ENCODE results near the gene MNDA. TPM values are rescaled to one million over a fixed set of nuclear protein-coding genes. Genes with fewer than 3 reads are reported as not detected.

MNDA gene
- total and polyA plus RNA-seq, 4 donors = 8.5 to 108 (median 26.1) TPM

GRCh38 chr1:158798531-158798930 is 32.6 kb upstream of the MNDA start:
- no peak overlapping the region for H3K27ac ChIP-seq (ENCODE audit: low read depth in 1 of 2, low read length in 1 of 2)
- ATAC-seq (ENCODE audit: insufficient read depth, low FRiP score) (no peak), DNase-seq (no peak)
- no peaks in the 10 kb centered on the region for H3K9me3 ChIP-seq (ENCODE audit: control insufficient read depth in 4 of 4, insufficient read depth in 3 of 4, low read length in 3 of 4)
- WGBS, 2 donors = 74 to 83% methylated on average over 3 of the region's 3 CpGs
- TF ChIP-seq, protein P1, sequence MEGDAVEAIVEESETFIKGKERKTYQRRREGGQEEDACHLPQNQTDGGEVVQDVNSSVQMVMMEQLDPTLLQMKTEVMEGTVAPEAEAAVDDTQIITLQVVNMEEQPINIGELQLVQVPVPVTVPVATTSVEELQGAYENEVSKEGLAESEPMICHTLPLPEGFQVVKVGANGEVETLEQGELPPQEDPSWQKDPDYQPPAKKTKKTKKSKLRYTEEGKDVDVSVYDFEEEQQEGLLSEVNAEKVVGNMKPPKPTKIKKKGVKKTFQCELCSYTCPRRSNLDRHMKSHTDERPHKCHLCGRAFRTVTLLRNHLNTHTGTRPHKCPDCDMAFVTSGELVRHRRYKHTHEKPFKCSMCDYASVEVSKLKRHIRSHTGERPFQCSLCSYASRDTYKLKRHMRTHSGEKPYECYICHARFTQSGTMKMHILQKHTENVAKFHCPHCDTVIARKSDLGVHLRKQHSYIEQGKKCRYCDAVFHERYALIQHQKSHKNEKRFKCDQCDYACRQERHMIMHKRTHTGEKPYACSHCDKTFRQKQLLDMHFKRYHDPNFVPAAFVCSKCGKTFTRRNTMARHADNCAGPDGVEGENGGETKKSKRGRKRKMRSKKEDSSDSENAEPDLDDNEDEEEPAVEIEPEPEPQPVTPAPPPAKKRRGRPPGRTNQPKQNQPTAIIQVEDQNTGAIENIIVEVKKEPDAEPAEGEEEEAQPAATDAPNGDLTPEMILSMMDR (IDR thresholded peaks at IDR 0.05; ENCODE audit: control extremely low read depth, extremely low read depth) = no peak
- H3K4me3 ChIP-seq = no peak overlapping the region
- no peak overlapping the region for H3K9ac ChIP-seq (ENCODE audit: insufficient read depth in 1 of 2, low read length in 2 of 2)
- no peaks in the 10 kb centered on the region for H3K36me3 ChIP-seq (ENCODE audit: control insufficient read depth in 4 of 4, insufficient read depth in 4 of 4, low read length in 4 of 4)
- H3K27me3 ChIP-seq (ENCODE audit: control insufficient read depth in 3 of 3, insufficient read depth in 3 of 3, low read length in 2 of 3) = no peaks in the 10 kb centered on the region
- no peaks in the 10 kb centered on the region for H3K4me1 ChIP-seq (ENCODE audit: control insufficient read depth in 5 of 5, insufficient read depth in 5 of 5, low read length in 5 of 5)

DNA sequence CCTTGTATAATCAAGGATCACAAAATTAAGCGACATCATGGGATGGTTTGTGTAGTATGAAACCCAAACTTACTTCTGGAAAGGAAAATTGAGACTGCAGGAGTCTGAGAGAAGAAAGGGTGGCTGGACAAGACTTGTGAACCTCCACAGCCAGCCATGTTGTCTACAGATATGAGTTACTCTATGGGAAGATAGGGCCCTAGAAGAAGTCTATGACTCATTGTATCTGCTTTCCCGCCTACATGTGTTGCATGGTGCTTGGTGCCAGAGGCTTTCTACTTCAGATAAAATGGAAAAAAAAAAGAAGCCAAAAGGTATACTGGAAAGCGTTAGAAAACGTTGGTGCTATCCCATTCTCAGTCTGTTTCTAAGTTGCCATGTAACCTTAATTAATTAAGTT is 31.5 kb upstream of the MNDA start:
- Histone ChIP-seq H3K36me3 (ENCODE audit: control insufficient read depth in 4 of 4, insufficient read depth in 4 of 4, low read length in 4 of 4) (no peaks in the 10 kb centered on the region), H3K9ac (ENCODE audit: insufficient read depth in 1 of 2, low read length in 2 of 2) (no peak overlapping the region), H3K9me3 (ENCODE audit: control insufficient read depth in 4 of 4, insufficient read depth in 3 of 4, low read length in 3 of 4) (no peaks in the 10 kb centered on the region), H3K27ac (ENCODE audit: low read depth in 1 of 2, low read length in 1 of 2) (no peak overlapping the region), H3K27me3 (ENCODE audit: control insufficient read depth in 3 of 3, insufficient read depth in 3 of 3, low read length in 2 of 3) (no peaks in the 10 kb centered on the region), H3K4me1 (ENCODE audit: control insufficient read depth in 5 of 5, insufficient read depth in 5 of 5, low read length in 5 of 5) (no peaks in the 10 kb centered on the region), H3K4me3 (no peak overlapping the region)
- TF ChIP-seq, protein P1 (IDR thresholded peaks at IDR 0.05; ENCODE audit: control extremely low read depth, extremely low read depth) = no peak
- DNase-seq (no peak), ATAC-seq (ENCODE audit: insufficient read depth, low FRiP score) (no peak)
- WGBS, 2 donors = 82 to 86% methylated on average over 4 of the region's 4 CpGs

DNA sequence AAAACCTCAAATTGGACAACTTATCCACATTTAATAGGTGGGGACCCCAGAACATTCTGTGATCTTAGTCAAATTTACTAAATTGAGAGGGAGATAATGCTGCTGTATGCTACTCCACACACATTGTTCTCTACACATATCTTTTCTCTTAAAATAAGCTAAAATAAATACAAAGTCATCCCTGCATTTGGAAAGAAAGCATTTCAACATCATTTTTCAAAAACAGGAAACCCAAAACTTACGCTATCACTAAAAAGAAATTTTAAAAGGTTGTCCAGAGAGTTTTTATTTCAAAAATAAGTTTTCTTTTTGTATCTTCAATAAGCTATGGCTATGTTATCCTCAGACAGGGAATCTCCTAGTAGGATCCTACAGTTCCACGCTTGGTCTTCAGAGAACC is 30.6 kb upstream of the MNDA start:
- no peaks in the 10 kb centered on the region for H3K4me1 ChIP-seq (ENCODE audit: control insufficient read depth in 5 of 5, insufficient read depth in 5 of 5, low read length in 5 of 5)
- WGBS, 2 donors = 50 to 73% methylated on average over 2 of the region's 2 CpGs
- no peak overlapping the region for H3K9ac ChIP-seq (ENCODE audit: insufficient read depth in 1 of 2, low read length in 2 of 2)
- DNase-seq (no peak), ATAC-seq (ENCODE audit: insufficient read depth, low FRiP score) (no peak)
- TF ChIP-seq, protein P1 (IDR thresholded peaks at IDR 0.05; ENCODE audit: control extremely low read depth, extremely low read depth) = no peak
- H3K9me3 ChIP-seq (ENCODE audit: control insufficient read depth in 4 of 4, insufficient read depth in 3 of 4, low read length in 3 of 4) = no peaks in the 10 kb centered on the region
- no peak overlapping the region for H3K27ac ChIP-seq (ENCODE audit: low read depth in 1 of 2, low read length in 1 of 2)
- H3K4me3 ChIP-seq = no peak overlapping the region
- no peaks in the 10 kb centered on the region for H3K36me3 ChIP-seq (ENCODE audit: control insufficient read depth in 4 of 4, insufficient read depth in 4 of 4, low read length in 4 of 4)
- H3K27me3 ChIP-seq (ENCODE audit: control insufficient read depth in 3 of 3, insufficient read depth in 3 of 3, low read length in 2 of 3) = no peaks in the 10 kb centered on the region

GRCh38 chr1:158801396-158801795 is 29.8 kb upstream of the MNDA start:
- ATAC-seq (ENCODE audit: insufficient read depth, low FRiP score) (no peak), DNase-seq (no peak)
- no peaks in the 10 kb centered on the region for H3K4me1 ChIP-seq (ENCODE audit: control insufficient read depth in 5 of 5, insufficient read depth in 5 of 5, low read length in 5 of 5)
- H3K27me3 ChIP-seq (ENCODE audit: control insufficient read depth in 3 of 3, insufficient read depth in 3 of 3, low read length in 2 of 3) = no peaks in the 10 kb centered on the region
- no peak overlapping the region for H3K27ac ChIP-seq (ENCODE audit: low read depth in 1 of 2, low read length in 1 of 2)
- no peaks in the 10 kb centered on the region for H3K9me3 ChIP-seq (ENCODE audit: control insufficient read depth in 4 of 4, insufficient read depth in 3 of 4, low read length in 3 of 4)
- H3K36me3 ChIP-seq (ENCODE audit: control insufficient read depth in 4 of 4, insufficient read depth in 4 of 4, low read length in 4 of 4) = no peaks in the 10 kb centered on the region
- no peak overlapping the region for H3K9ac ChIP-seq (ENCODE audit: insufficient read depth in 1 of 2, low read length in 2 of 2)
- WGBS, 2 donors = 56 to 67% methylated on average over 1 of the region's 1 CpG
- no peak overlapping the region for H3K4me3 ChIP-seq
- TF ChIP-seq, protein P1 (IDR thresholded peaks at IDR 0.05; ENCODE audit: control extremely low read depth, extremely low read depth) = no peak
